Mammary epithelial cell (primary cell): ENCODE measurements around the gene PRKN.

Experiments used
- EZH2 ChIP-seq: IDR thresholded peaks from 2 replicates; pipeline ENCODE4 v1.6.1; 2012; ENCODE audit warnings: low read length, inconsistent platforms, borderline replicate concordance
- TF ChIP-seq, protein P1 (sequence below), 2 donors: IDR thresholded peaks in 1 of 2; conservative IDR thresholded peaks in 1 of 2; 2 replicates each; pipeline ENCODE4 v1.5.1; 2011 to 2012; ENCODE audit warnings: inconsistent platforms in 2 of 2, low read length in 2 of 2, mild to moderate bottlenecking in 2 of 2, control low read depth in 1 of 2, low read depth in 1 of 2; ENCODE audit not compliant: insufficient read depth in 1 of 2; ENCODE audit errors: extremely low read depth in 1 of 2

DNA sequence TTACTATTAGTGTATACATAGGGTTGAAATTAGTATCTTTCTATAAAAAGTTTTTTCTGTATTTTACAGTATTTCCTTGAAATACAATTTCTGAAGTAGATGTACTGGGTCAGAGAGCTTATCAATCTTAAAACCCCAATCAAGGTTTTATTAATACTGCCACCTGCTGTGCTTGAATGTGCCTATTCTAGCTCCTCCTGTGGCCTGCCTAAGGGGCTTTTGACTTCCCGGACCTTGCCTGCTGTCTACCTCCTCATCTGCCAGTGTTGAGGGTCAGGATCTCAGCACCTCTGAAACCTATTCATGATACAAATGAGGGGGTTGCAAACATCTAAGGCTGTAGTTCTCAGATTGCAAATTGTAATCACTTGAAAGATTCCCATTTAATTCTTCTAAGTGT, 9.4 kb upstream of the PRKN start:
- TF ChIP-seq, protein P1, sequence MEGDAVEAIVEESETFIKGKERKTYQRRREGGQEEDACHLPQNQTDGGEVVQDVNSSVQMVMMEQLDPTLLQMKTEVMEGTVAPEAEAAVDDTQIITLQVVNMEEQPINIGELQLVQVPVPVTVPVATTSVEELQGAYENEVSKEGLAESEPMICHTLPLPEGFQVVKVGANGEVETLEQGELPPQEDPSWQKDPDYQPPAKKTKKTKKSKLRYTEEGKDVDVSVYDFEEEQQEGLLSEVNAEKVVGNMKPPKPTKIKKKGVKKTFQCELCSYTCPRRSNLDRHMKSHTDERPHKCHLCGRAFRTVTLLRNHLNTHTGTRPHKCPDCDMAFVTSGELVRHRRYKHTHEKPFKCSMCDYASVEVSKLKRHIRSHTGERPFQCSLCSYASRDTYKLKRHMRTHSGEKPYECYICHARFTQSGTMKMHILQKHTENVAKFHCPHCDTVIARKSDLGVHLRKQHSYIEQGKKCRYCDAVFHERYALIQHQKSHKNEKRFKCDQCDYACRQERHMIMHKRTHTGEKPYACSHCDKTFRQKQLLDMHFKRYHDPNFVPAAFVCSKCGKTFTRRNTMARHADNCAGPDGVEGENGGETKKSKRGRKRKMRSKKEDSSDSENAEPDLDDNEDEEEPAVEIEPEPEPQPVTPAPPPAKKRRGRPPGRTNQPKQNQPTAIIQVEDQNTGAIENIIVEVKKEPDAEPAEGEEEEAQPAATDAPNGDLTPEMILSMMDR (conservative IDR thresholded peaks at IDR 0.05 in 1 of 2, IDR thresholded peaks at IDR 0.05 in 1 of 2; ENCODE audit: extremely low read depth in 1 of 2, insufficient read depth in 1 of 2, low read depth in 1 of 2, low read length in 2 of 2), result peak in 1 of 2 donors; percentile 20
- no peak for TF ChIP-seq EZH2
